NOMO-1 treated with dmso at 0.1 percent for 144 hours (cell line): ENCODE measurements around the gene TM9SF1.

Experiments used
- DNase-seq: peaks from one replicate; lab custom pipeline; 2025; ENCODE audit not compliant: unreplicated experiment; lab: John Stamatoyannopoulos, UW

TM9SF1 gene

GRCh38 chr14:24156840-24157239, 38.4 kb downstream of the TM9SF1 start:
- DNase-seq, result no peak

- DNase-seq, result no peak
Measured at GRCh38 chr14:24155100-24155499, 40.1 kb downstream of the TM9SF1 start.

GRCh38 chr14:24151404-24152080, 43.7 kb downstream of the TM9SF1 start:
- no peak for DNase-seq

GRCh38 chr14:24150993-24151392, 44.2 kb downstream of the TM9SF1 start:
- no peak for DNase-seq

- no peak for DNase-seq
Measured at GRCh38 chr14:24150567-24150966, 44.7 kb downstream of the TM9SF1 start.

GRCh38 chr14:24150061-24150460, 45.2 kb downstream of the TM9SF1 start:
- DNase-seq, result no peak

- DNase-seq, result no peak
Measured at GRCh38 chr14:24149302-24149969, 45.8 kb downstream of the TM9SF1 start.

GRCh38 chr14:24147761-24148428, 47.3 kb downstream of the TM9SF1 start:
- DNase-seq, result no peak

GRCh38 chr14:24146978-24147760, 48.1 kb downstream of the TM9SF1 start, which contains the start of gene RNF31:
Gene RNF31 (plus strand): TSS chr14:24147498. CDS start chr14:24147699, 201 bp downstream.
- peak; percentile 98 for DNase-seq

- DNase-seq, result peak; percentile 96
Measured at GRCh38 chr14:24146453-24146977, 48.7 kb downstream of the TM9SF1 start, which contains the start of gene PSME2. Gene PSME2 (minus strand): TSS chr14:24146610. CDS start chr14:24146581, 29 bp downstream.

- DNase-seq, result peak; percentile 23
Measured at GRCh38 chr14:24145690-24146452, 49.4 kb downstream of the TM9SF1 start.

GRCh38 chr14:24145219-24145618, 50.0 kb downstream of the TM9SF1 start:
- DNase-seq, result no peak

GRCh38 chr14:24144451-24144850, 50.8 kb downstream of the TM9SF1 start:
- no peak for DNase-seq

- DNase-seq, result no peak
Measured at GRCh38 chr14:24143511-24143910, 51.7 kb downstream of the TM9SF1 start.

GRCh38 chr14:24141097-24141880, 54.0 kb downstream of the TM9SF1 start, which contains the start of gene EMC9:
Gene EMC9 (minus strand): TSS chr14:24141591. CDS start chr14:24141304, 287 bp downstream.
- peak; percentile 98 for DNase-seq

GRCh38 chr14:24139272-24139934, 55.8 kb downstream of the TM9SF1 start:
- DNase-seq, result no peak
